Heart right ventricle (tissue), 16 donors: ENCODE results near the gene SPPL2C. TPM values are rescaled to one million over a fixed set of nuclear protein-coding genes. Genes with fewer than 3 reads are reported as not detected.

ENCODE experiments used
- ATAC-seq, 8 donors: fragments of 200-7000 bp; cut with Tn5 transposase; one replicate each; pipeline ENCODE4 v1.9.1; 2020; ENCODE audit warnings: mild to moderate bottlenecking in 8 of 8, moderate library complexity in 8 of 8, moderate number of reproducible peaks in 1 of 8
- DNase-seq, 2 donors: peaks; one replicate each; pipeline ENCODE4 v3.0.0-alpha.2; 2020
- H3K27ac ChIP-seq, 10 donors: fragments of 200-600 bp; sonication (generic) in 2 of 10; one replicate each; pipeline versions ENCODE4 v1.5.0 to v1.8.0; 2020 to 2022; ENCODE audit warnings: mild to moderate bottlenecking in 3 of 10
- H3K27me3 ChIP-seq, 7 donors: fragments of 200-600 bp; one replicate each; pipeline ENCODE4 v1.8.0; 2021 to 2022; ENCODE audit warnings: mild to moderate bottlenecking in 2 of 7
- H3K36me3 ChIP-seq, 9 donors: fragments of 200-600 bp; sonication (generic) in 1 of 9; one replicate each; pipeline versions ENCODE4 v1.5.0 to v1.8.0; 2020 to 2022; ENCODE audit warnings: mild to moderate bottlenecking in 2 of 9
- H3K4me1 ChIP-seq, 9 donors: fragments of 200-600 bp; sonication (generic) in 1 of 9; one replicate each; pipeline versions ENCODE4 v1.5.0 to v1.8.0; 2020 to 2022; ENCODE audit warnings: mild to moderate bottlenecking in 4 of 9
- H3K4me3 ChIP-seq, 10 donors: fragments of 200-600 bp; sonication (generic) in 2 of 10; one replicate each; pipeline versions ENCODE4 v1.5.0 to v1.8.0; 2020 to 2022; ENCODE audit warnings: mild to moderate bottlenecking in 7 of 10, moderate library complexity in 2 of 10
- H3K9me3 ChIP-seq, 11 donors: fragments of 200-600 bp in 10 of 11; sonication (generic) in 2 of 11; one replicate each; pipeline versions ENCODE4 v1.5.0 to v1.8.0; 2013 to 2022; ENCODE audit warnings: mild to moderate bottlenecking in 2 of 11, control low read depth in 1 of 11, moderate library complexity in 1 of 11
- WGBS, 2 donors: extraction: QIAGEN DNeasy Blood & Tissue Kit; methylation state at CpG; one replicate each; pipeline ENCODE4 v1.1.7; 2013; ENCODE audit warnings: inconsistent platforms in 1 of 2; 5-methylcytosine and 5-hydroxymethylcytosine counted together
- intact Hi-C, 10 donors: fragments of 100-400 bp; cut with DNase I; formaldehyde crosslinking; loops; one replicate each; pipeline versions ENCODE4 v1.11.1 to v1.14.2; 2022
- polyA plus RNA-seq, 2 donors: library from polyadenylated mRNA; stranded (reverse); fragments of 200-250 nt; gene quantifications; one replicate each; pipeline ENCODE4 v1.2.3, GENCODE V29; 2013
- total RNA-seq, 10 donors: library from RNA; stranded (reverse); fragmentation: NEBNext Ultra II Directional in 3 of 10; extraction: Animal tissue kit (Norgen Biotek cat#: 25700) in 3 of 10; gene quantifications; one replicate each; pipeline versions ENCODE4 v1.2.1 to v1.2.4, GENCODE V29; 2021 to 2023
- TF ChIP-seq, protein P1 (sequence below), 9 donors: fragments of 200-600 bp; sonication (generic) in 2 of 9; IDR thresholded peaks; one replicate each; pipeline versions ENCODE4 v1.5.0 to v1.8.0; 2021 to 2022; ENCODE audit warnings: antibody characterized with exemption in 9 of 9, mild to moderate bottlenecking in 5 of 9, moderate library complexity in 1 of 9
- donor health status: Arrhythmogenic right ventricular cardiomyopathy.
- donor health status: ischemic (EF 13 %, LVEDD 7.1; RV severe dilation, severe dysfunction).
- donor health status: healthy with polysubstance abuse.
- donor health status: DM: no; HTN: yes; CAD: no.
- donor health status: DM: no; HTN: no; CAD: no.
- donor health status: ischemic (EF 25% LVEDD 6.9; RV normal size, moderate dysfunction).
- donor health status: ischemic (EF 25% LVEDD 5.7; RV mildly dilated, moderate dysfunction).
- donor health status: healthy.
- donor health status: DM: yes; HTN: yes; CAD: no.
- donor health status: Ischemic cardiomyopathy.
- donor health status: ischemic (EF 35%, LVEDD 5.7; RV mildly dilated, moderate dysfunction).
- donor health status: nonischemic (EF 11% LVEDD 7.7; RV severe dilation, severe dysfunction).
- donor health status: DM: yes; HTN: yes; CAD: no.
- donor health status: PGD.
- donor health status: ischemic (EF 29% LVEDD 5.4; RV normal size, mild dysfunction).
- donor health status: nonischemic (EF 23%, LVEDD 6.1; RV moderate dilation, normal function).

Gene SPPL2C
- total and polyA plus RNA-seq, 12 donors: not detected

DNA sequence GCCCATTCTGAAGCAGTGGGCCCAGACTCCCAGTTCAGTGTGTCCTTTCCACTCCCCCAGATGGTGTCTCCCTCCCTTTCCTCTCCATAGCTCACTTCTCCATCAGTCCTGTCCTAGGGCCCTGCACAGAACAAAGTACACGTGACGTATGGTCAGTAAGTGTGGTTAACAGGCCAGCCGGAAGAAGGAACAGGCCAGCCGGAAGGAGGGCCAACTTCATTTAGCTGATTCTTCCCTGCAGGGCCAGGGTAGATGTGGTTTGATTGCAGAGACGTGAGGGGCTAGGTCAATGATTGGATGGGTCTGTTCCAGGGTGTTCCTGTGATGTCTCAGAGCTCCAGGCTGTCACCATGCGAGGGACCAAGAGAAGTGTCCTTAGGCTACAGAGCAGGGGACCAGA is 28.9 kb upstream of the SPPL2C start:
- H3K27ac ChIP-seq: no peak overlapping the region
- intact Hi-C loops: no loop called here
- no peak for ATAC-seq
- H3K36me3 ChIP-seq: no peaks in the 10 kb centered on the region
- peaks cover 0 to 14% (median 10%) of the 10 kb centered on the region in 7 donors for H3K27me3 ChIP-seq
- TF ChIP-seq, protein P1, sequence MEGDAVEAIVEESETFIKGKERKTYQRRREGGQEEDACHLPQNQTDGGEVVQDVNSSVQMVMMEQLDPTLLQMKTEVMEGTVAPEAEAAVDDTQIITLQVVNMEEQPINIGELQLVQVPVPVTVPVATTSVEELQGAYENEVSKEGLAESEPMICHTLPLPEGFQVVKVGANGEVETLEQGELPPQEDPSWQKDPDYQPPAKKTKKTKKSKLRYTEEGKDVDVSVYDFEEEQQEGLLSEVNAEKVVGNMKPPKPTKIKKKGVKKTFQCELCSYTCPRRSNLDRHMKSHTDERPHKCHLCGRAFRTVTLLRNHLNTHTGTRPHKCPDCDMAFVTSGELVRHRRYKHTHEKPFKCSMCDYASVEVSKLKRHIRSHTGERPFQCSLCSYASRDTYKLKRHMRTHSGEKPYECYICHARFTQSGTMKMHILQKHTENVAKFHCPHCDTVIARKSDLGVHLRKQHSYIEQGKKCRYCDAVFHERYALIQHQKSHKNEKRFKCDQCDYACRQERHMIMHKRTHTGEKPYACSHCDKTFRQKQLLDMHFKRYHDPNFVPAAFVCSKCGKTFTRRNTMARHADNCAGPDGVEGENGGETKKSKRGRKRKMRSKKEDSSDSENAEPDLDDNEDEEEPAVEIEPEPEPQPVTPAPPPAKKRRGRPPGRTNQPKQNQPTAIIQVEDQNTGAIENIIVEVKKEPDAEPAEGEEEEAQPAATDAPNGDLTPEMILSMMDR (IDR thresholded peaks at IDR 0.05): no peak
- no peak for DNase-seq
- H3K4me3 ChIP-seq: no peak overlapping the region
- no peaks in the 10 kb centered on the region for H3K9me3 ChIP-seq
- 85 to 87% methylated on average over 6 of the region's 6 CpGs for WGBS, 2 donors
- H3K4me1 ChIP-seq: peaks cover 0 to 5% (median 0%) of the 10 kb centered on the region in 9 donors

DNA sequence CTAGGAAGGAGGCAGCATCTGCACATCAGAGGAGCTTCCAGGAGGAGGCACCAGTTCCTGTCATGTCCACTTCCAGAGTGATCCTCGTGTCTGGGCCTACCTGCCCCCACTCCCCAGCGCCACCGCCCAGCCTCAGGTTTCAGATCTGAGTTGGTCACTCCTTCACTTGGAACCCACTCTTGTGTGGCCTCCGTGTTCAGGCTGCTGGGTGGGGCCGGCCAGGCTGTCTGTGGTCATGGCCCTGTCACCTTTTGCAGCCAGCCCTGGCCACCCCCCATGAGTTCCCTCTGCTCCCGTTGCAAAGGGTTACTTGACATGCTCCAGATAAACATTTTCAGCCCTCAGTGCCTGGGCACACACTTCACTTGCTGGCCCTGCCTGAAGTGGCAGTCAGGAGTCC is 26.6 kb upstream of the SPPL2C start:
- TF ChIP-seq, protein P1 (IDR thresholded peaks at IDR 0.05): no peak
- intact Hi-C loops: no loop called here
- H3K4me1 ChIP-seq: peaks cover 0 to 5% (median 0%) of the 10 kb centered on the region in 9 donors
- H3K27me3 ChIP-seq: peaks cover 0 to 10% (median 4%) of the 10 kb centered on the region in 7 donors
- no peak overlapping the region for H3K27ac ChIP-seq
- ATAC-seq (no peak), DNase-seq (no peak)
- no peaks in the 10 kb centered on the region for H3K36me3 ChIP-seq
- no peak overlapping the region for H3K4me3 ChIP-seq
- WGBS, 2 donors: 62 to 67% methylated on average over 6 of the region's 6 CpGs
- H3K9me3 ChIP-seq: no peaks in the 10 kb centered on the region

DNA sequence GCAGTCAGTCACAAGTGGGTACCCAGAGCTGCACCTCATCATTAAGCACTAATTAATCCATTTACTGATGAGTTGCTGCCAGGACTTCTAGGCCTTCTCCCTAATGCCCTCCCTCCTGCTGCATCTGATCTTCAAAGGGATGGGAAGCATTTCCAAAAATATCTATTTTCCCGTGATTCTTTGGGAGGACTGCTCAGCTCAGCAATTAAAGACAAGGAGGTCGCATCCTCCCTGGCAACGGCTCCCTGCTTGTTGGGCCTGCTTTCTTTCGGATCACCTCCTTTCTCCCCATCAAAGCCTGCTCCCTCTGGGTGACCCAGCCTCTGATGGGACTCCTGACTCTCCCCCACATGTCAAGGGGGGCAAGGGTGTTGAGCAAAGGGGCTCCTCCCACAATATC is 26.0 kb upstream of the SPPL2C start:
- no peak for DNase-seq
- Histone ChIP-seq H3K4me3 (no peak overlapping the region), H3K27ac (no peak overlapping the region), H3K27me3 (peaks cover 0 to 16% (median 2%) of the 10 kb centered on the region in 7 donors), H3K36me3 (no peaks in the 10 kb centered on the region), H3K9me3 (no peaks in the 10 kb centered on the region), H3K4me1 (peaks cover 0 to 5% (median 0%) of the 10 kb centered on the region in 9 donors)
- intact Hi-C loops: no loop called here
- TF ChIP-seq, protein P1 (IDR thresholded peaks at IDR 0.05): no peak
- ATAC-seq: no peak
- WGBS, 2 donors: 55 to 64% methylated on average over 4 of the region's 4 CpGs

DNA sequence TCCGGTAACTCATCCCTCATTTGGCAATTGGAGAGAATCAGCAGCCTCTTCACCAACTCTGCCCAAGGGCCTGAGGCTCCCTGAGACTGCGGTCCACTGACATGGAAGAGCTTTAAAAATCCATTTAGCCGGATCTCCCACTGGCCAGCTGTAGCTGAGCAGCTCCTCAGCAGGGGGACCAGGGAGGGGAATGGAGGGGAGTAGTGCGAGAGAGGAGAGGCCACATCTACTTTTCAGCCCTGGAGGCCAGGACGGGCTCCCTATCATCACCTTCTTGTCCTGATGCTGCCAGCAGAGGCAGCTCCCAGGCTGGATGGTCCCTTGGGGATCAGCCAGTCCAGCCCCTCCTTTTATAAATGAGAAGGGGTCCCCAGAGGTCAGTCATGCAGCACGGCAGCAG is 25.0 kb upstream of the SPPL2C start:
- H3K4me1 ChIP-seq: peaks cover 0 to 3% (median 0%) of the 10 kb centered on the region in 9 donors
- TF ChIP-seq, protein P1 (IDR thresholded peaks at IDR 0.05): no peak
- WGBS, 2 donors: 65 to 67% methylated on average over 6 of the region's 6 CpGs
- intact Hi-C loops: loop anchor here in 1 of 10 donors (10.0 kb wide), 1 partner anchor 95 kb away; no protein-coding TSS in a partner anchor
- no peak overlapping the region for H3K4me3 ChIP-seq
- DNase-seq (no peak), ATAC-seq (no peak)
- no peaks in the 10 kb centered on the region for H3K9me3 ChIP-seq
- H3K36me3 ChIP-seq: no peaks in the 10 kb centered on the region
- no peak overlapping the region for H3K27ac ChIP-seq
- peaks cover 0 to 26% (median 4%) of the 10 kb centered on the region in 7 donors for H3K27me3 ChIP-seq
